Measurements from ENCODE around the gene NUMBL. TPM values are rescaled to one million over a fixed set of nuclear protein-coding genes. Genes with fewer than 3 reads are reported as not detected.

NUMBL gene
- polyA plus RNA-seq, 2 of the 4 experiments (the other 2 are of a cell fraction), result 21.1 to 28.7 TPM

GRCh38 chr19:40641281-40641680 lies 49.2 kb downstream of the NUMBL start:
- peak; percentile 51 for FAIRE-seq
- no peak for DNase-seq (ENCODE audit: low read depth in 1 of 2, low spot score in 1 of 2)

GRCh38 chr19:40640744-40641143 lies 49.7 kb downstream of the NUMBL start:
- CTCF ChIA-PET, result interaction anchor here (1.2 to 14.9 kb wide), 4 partner anchors 12 to 36 kb away, joined by 3 to 423 read pairs (median 207); partner anchors contain the start of gene LTBP4
- no peaks in the 10 kb centered on the region for H3K9me3 ChIP-seq
- ATAC-seq (peak; percentile 53 to 64), DNase-seq (ENCODE audit: low read depth in 1 of 2, low spot score in 1 of 2) (peak in 1 of 2 experiments; percentile 70), FAIRE-seq (no peak)
- no peak overlapping the region for H3K4me3 ChIP-seq
- 12% methylated on average over 5 of the region's 5 CpGs for WGBS (ENCODE audit: missing lambda C conversion rate)
- POLR2A ChIA-PET, result no interaction called here
- H3K27ac ChIP-seq, result peak overlapping the region; percentile 72 to 84
- peak overlapping the region; percentile 62 for H3K4me2 ChIP-seq
- H3K4me1 ChIP-seq, result peaks cover 34% of the 10 kb centered on the region
- TF ChIP-seq CBX2 (IDR thresholded peaks at IDR 0.05; ENCODE audit: borderline replicate concordance, low read depth) (no peak), HOXB5 (CRISPR knock-in tag; IDR thresholded peaks at IDR 0.05) (no peak), ZFP36 (IDR thresholded peaks at IDR 0.05; ENCODE audit: borderline replicate concordance, partially characterized antibody) (no peak), RCOR1 (IDR thresholded peaks at IDR 0.05; ENCODE audit: low read depth, low read length) (no peak), ZC3H11A (IDR thresholded peaks at IDR 0.05) (no peak), RAD21 (conservative IDR thresholded peaks at IDR 0.05 in 1 of 2, IDR thresholded peaks at IDR 0.05 in 1 of 2) (no peak), HOXA7 (CRISPR knock-in tag; IDR thresholded peaks at IDR 0.05) (no peak), POLR2A (IDR thresholded peaks at IDR 0.05; ENCODE audit: low read length) (no peak), MAX (IDR thresholded peaks at IDR 0.05) (no peak), ESRRA (IDR thresholded peaks at IDR 0.05; ENCODE audit: borderline replicate concordance, low read length) (no peak), FOSB (CRISPR knock-in tag; IDR thresholded peaks at IDR 0.05) (no peak), ATOH8 (CRISPR knock-in tag; IDR thresholded peaks at IDR 0.05; ENCODE audit: low read depth) (no peak), EHF (CRISPR knock-in tag; IDR thresholded peaks at IDR 0.05) (no peak)

More at GRCh38 chr19:40641281-40641680, 49.2 kb downstream of the NUMBL start:
- ChIA-PET CTCF (interaction anchor here (1.6 to 12.4 kb wide), 3 partner anchors 22 to 336 kb away, joined by 4 to 409 read pairs (median 5); partner anchors contain the start of gene LTBP4), POLR2A (no interaction called here)
- TF ChIP-seq REST (IDR thresholded peaks at IDR 0.05) (no peak), ZSCAN20 (CRISPR knock-in tag; IDR thresholded peaks at IDR 0.05) (no peak), CTCF (IDR thresholded peaks at IDR 0.05) (no peak), HOXB5 (CRISPR knock-in tag; IDR thresholded peaks at IDR 0.05) (no peak), JUN (IDR thresholded peaks at IDR 0.05) (no peak), FOSL2 (IDR thresholded peaks at IDR 0.05) (no peak), FOSL2 (CRISPR knock-in tag; IDR thresholded peaks at IDR 0.05) (no peak), JUNB (IDR thresholded peaks at IDR 0.05) (no peak), CEBPB (IDR thresholded peaks at IDR 0.05) (no peak), SMC3 (IDR thresholded peaks at IDR 0.05) (no peak), ZC3H11A (IDR thresholded peaks at IDR 0.05) (no peak), RNF2 (IDR thresholded peaks at IDR 0.05; ENCODE audit: borderline replicate concordance, low read depth) (no peak), ESRRA (IDR thresholded peaks at IDR 0.05; ENCODE audit: borderline replicate concordance, low read length) (no peak), HMGXB4 (CRISPR knock-in tag; IDR thresholded peaks at IDR 0.05; ENCODE audit: borderline replicate concordance) (no peak)
- H3K4me1 ChIP-seq, result peaks cover 36% of the 10 kb centered on the region
- H3K9me3 ChIP-seq, result no peaks in the 10 kb centered on the region
- peak overlapping the region; percentile 72 to 84; a peak in 5 of 6 replicates for H3K27ac ChIP-seq
- 81% methylated on average over 7 of the region's 7 CpGs for WGBS (ENCODE audit: missing lambda C conversion rate)
- no peak overlapping the region for H3K4me3 ChIP-seq
- ATAC-seq, result no peak
- H3K4me2 ChIP-seq, result peak overlapping the region; percentile 62

Data from A549 (cell line).